22Rv1 (cell line): ENCODE measurements around the gene KANK4.

Experiments
- H3K27ac ChIP-seq: fragments of 450-650 bp; 2 replicates; pipeline ENCODE4 v1.5.1; 2017
- ZFX ChIP-seq: fragments of 450-650 bp; IDR thresholded peaks from 2 replicates; pipeline ENCODE4 v1.6.1; 2017; ENCODE audit warnings: antibody characterized with exemption, borderline replicate concordance
- TF ChIP-seq, protein P1 (sequence below): fragments of 450-650 bp; IDR thresholded peaks from 2 replicates; pipeline ENCODE4 v1.5.1; 2017; ENCODE audit warnings: mild to moderate bottlenecking

The KANK4 gene

DNA sequence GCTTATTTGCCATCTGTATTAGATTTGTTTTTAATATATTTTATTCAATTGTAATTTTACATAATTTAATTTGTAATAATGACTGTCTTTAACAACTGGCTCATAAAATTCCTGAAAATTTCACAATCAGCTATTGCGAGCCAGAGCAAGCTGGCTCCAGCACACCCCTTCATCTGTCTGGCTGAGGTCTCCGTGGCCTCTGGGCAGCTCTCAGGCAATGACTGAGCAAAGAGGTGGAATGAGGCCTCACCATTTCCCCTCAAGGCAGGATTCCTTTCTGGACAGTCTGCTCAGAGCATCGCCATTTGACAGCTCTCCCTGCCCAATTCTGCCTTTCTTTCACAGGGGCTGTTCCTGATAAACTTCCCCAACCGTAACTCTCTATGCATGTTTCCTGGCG lies 5.8 kb upstream of the KANK4 start:
- no peak for TF ChIP-seq ZFX
- TF ChIP-seq, protein P1, sequence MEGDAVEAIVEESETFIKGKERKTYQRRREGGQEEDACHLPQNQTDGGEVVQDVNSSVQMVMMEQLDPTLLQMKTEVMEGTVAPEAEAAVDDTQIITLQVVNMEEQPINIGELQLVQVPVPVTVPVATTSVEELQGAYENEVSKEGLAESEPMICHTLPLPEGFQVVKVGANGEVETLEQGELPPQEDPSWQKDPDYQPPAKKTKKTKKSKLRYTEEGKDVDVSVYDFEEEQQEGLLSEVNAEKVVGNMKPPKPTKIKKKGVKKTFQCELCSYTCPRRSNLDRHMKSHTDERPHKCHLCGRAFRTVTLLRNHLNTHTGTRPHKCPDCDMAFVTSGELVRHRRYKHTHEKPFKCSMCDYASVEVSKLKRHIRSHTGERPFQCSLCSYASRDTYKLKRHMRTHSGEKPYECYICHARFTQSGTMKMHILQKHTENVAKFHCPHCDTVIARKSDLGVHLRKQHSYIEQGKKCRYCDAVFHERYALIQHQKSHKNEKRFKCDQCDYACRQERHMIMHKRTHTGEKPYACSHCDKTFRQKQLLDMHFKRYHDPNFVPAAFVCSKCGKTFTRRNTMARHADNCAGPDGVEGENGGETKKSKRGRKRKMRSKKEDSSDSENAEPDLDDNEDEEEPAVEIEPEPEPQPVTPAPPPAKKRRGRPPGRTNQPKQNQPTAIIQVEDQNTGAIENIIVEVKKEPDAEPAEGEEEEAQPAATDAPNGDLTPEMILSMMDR = no peak
- no peak overlapping the region for H3K27ac ChIP-seq

DNA sequence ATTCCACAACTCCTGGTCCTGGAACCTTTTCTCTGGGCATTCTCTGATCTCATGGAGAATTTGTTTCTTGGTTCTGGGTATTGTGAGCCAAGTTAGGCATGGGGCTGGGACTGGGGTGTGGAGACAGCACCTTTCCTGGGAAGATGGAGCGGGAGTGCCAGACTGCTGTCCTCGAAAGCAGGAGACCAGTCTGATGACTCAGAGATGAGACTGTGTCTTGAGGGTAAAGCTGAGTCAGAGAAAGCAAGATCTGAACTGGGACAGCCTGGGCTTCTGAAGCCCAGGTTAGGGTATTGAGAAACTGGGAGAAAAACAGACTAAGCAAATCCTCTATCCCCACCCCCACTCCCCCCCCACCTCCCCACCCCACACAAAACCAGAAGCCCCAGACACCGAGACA lies 2.2 kb upstream of the KANK4 start:
- H3K27ac ChIP-seq = no peak overlapping the region
- TF ChIP-seq, protein P1 = no peak
- TF ChIP-seq ZFX = no peak

DNA sequence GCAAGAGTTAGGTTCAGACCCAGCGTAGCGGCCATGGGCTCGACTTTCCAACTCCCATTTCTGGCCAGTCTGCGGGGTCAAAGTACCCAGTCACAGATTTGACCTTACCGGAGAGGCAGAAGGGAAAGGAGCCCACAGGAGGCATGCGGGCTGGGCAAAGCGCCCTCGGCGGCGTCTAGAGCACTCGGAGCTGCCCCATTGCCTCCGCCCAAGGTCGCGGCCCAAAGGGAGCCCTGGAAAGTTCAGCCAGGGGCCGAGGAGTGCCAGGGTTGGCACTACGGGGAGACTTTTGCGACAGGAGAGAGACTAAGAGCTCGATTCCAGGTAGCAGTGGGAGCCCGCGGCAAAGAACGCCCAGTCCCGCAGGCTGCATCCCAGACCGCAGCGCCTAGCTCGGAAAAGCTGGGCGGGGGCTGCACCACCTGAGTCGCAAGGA lies 896 bp downstream of the KANK4 start:
- H3K27ac ChIP-seq = no peak overlapping the region
- TF ChIP-seq ZFX = no peak
- TF ChIP-seq, protein P1 = no peak

DNA sequence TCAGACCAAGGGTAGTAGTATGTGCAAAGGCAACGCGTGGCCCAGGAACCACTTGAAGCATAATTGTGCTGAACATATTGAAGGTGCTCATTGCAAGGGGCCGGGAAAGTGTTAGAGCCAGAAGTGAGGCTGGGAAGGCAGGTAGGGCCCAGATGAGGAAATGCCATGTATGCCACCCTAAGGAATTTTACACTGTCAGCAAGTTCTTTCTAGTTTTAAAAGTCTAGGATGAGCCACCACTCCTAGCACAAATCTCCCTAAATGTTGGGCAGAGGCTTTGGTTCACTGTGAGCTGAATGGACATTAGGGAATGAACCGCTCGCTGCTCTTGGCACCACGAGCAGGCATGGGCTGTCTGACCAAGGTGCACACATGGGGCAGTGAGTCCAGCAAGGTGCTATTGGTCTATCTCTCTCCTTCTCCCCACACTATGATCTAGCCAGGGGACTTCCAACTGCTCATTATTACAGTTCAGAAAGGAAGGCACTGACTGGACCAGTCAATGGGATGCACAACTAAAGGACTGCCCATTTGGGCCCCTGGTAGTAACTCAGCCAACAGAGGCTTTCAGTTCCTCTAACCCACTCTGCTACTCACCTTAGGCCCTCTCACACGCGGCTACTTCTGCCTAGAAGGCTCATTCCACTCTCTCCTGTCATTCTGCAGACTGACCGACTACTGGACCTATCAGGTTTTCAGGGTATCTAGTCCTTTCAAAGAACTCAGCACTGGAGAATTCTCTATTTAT lies 2.0 kb downstream of the KANK4 start:
- no peak overlapping the region for H3K27ac ChIP-seq
- TF ChIP-seq, protein P1 = no peak
- no peak for TF ChIP-seq ZFX

DNA sequence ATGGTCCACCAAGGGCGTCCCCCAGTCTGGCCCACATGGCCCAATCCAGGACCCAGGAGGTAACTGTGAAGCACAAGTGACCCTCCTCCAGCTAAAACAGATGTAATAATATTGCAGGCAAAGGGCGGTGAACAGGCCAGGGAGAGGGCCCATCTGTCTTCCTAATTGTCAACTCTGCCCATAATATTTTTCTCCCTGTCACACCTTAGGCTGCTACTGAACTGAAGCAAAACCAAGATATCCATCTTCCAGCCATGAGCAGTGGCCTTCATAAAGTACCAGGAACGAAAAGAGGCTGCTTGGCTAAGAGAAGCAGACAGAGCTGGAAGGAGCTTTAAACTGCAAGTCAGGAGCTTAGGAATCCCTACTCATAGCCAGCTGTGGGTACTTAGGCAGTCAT lies 3.1 kb downstream of the KANK4 start:
- TF ChIP-seq ZFX = no peak
- TF ChIP-seq, protein P1 = no peak

DNA sequence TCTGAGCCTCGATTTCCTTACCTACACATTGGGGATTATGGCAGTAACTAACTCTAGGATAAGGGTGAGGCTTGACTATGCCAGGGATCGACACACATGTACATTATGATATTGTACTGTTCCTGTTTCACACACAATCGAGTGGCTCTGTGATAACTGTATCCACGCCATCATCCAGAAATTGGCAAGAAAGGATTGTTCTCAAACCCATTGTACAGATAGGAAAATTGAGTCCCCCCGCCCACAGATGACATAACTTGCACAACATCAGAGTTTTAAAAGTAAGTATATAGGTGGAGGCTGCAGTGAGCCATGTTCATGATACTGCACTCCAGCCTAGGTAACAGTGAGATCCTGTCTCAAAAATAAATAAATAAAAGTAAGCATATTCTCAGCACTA lies 3.8 kb downstream of the KANK4 start:
- TF ChIP-seq ZFX = no peak
- TF ChIP-seq, protein P1 = no peak
- H3K27ac ChIP-seq = no peak overlapping the region

More for the DNA sequence above, 3.1 kb downstream of the KANK4 start:
- H3K27ac ChIP-seq = no peak overlapping the region
